HEK293 (cell line): ENCODE measurements around the gene TM7SF3.

ENCODE experiments used
- CTCF ChIP-seq: fragments of 450-650 bp; formaldehyde crosslinking; IDR thresholded peaks from 2 replicates; pipeline ENCODE4 v1.5.1; 2016; ENCODE audit warnings: missing biosample characterization, missing genetic modification characterization
- TCF7L2 ChIP-seq: IDR thresholded peaks from 2 replicates; pipeline ENCODE4 v1.6.1; 2011; ENCODE audit warnings: low read depth, mild to moderate bottlenecking, inconsistent platforms, low read length, moderate library complexity, borderline replicate concordance
- ZNF416 ChIP-seq: fragments of 450-650 bp; formaldehyde crosslinking; IDR thresholded peaks from 2 replicates; pipeline ENCODE4 v1.5.1; 2016; ENCODE audit warnings: missing biosample characterization, missing genetic modification characterization
- ZNF510 ChIP-seq: fragments of 450-650 bp; formaldehyde crosslinking; IDR thresholded peaks from 2 replicates; pipeline ENCODE4 v1.5.1; 2018; ENCODE audit warnings: mild to moderate bottlenecking, missing genetic modification characterization, missing biosample characterization; ENCODE audit not compliant: insufficient replicate concordance
- ZNF654 ChIP-seq: fragments of 450-650 bp; formaldehyde crosslinking; IDR thresholded peaks from 2 replicates; pipeline ENCODE4 v1.5.1; 2016; ENCODE audit warnings: low read depth, missing biosample characterization, missing genetic modification characterization
- ZNF670 ChIP-seq: fragments of 450-650 bp; formaldehyde crosslinking; IDR thresholded peaks from 2 replicates; pipeline ENCODE4 v1.5.1; 2016; ENCODE audit warnings: missing biosample characterization, missing genetic modification characterization, low read depth
- TF ChIP-seq, protein P1 (sequence below): fragments of 450-650 bp; formaldehyde crosslinking; IDR thresholded peaks from 2 replicates; pipeline ENCODE4 v1.5.1; 2016; ENCODE audit warnings: missing biosample characterization, missing genetic modification characterization, low read depth

DNA sequence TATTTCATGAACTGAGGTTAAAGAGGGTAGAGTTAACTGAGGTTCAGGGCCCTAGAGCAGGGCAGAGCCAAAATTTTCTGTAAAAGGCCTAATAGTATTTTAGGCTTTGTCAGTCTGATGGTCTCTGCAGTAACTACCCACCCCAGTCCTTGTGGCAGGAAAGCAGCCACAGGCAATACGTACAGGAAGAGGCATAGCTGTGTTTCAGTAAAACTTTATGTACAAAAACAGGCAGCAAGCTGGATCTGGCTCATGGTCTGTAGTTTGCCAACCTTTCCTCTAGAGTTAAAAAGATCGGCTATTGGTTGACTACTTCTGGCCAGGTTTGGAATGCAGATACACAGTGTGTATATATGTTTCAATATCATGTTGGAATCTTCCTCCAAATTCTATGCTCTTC lies 17.2 kb downstream of the TM7SF3 start:
- TF ChIP-seq ZNF510 (tag by site-specific recombination) (no peak), CTCF (no peak), ZNF670 (tag by site-specific recombination) (no peak), TCF7L2 (no peak), ZNF416 (tag by site-specific recombination) (no peak), ZNF654 (no peak)
- TF ChIP-seq, protein P1, sequence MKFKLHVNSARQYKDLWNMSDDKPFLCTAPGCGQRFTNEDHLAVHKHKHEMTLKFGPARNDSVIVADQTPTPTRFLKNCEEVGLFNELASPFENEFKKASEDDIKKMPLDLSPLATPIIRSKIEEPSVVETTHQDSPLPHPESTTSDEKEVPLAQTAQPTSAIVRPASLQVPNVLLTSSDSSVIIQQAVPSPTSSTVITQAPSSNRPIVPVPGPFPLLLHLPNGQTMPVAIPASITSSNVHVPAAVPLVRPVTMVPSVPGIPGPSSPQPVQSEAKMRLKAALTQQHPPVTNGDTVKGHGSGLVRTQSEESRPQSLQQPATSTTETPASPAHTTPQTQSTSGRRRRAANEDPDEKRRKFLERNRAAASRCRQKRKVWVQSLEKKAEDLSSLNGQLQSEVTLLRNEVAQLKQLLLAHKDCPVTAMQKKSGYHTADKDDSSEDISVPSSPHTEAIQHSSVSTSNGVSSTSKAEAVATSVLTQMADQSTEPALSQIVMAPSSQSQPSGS = no peak
